ENCODE data around the gene IGFBP3.

IGFBP3 gene

GRCh38 chr7:45867471-45867870 is 53.6 kb downstream of the IGFBP3 start:
- no peak for DNase-seq

GRCh38 chr7:45865594-45866410 is 55.3 kb downstream of the IGFBP3 start:
- DNase-seq: no peak

- no peak for DNase-seq
Observed at GRCh38 chr7:45863715-45864114, 57.4 kb downstream of the IGFBP3 start.

Data from GDM1 (cell line).